ENCODE measurements around the gene TCERG1. TPM values are rescaled to one million over a fixed set of nuclear protein-coding genes. Genes with fewer than 3 reads are reported as not detected.

The TCERG1 gene
- total and polyA plus RNA-seq, 2 donors = 25.3 to 145 TPM

GRCh38 chr5:146474065-146474464 lies 26.9 kb downstream of the TCERG1 start:
- H3K36me3 ChIP-seq (ENCODE audit: insufficient read depth) = peaks cover 4% of the 10 kb centered on the region
- H3K4me3 ChIP-seq (ENCODE audit: low read depth, low read length) = no peak overlapping the region
- WGBS = 97% methylated on average over 1 of the region's 1 CpG

GRCh38 chr5:146475190-146475780 lies 28.2 kb downstream of the TCERG1 start:
- Histone ChIP-seq H3K36me3 (ENCODE audit: insufficient read depth) (peaks cover 3% of the 10 kb centered on the region), H3K27ac (ENCODE audit: low read depth) (no peak overlapping the region), H3K4me1 (ENCODE audit: insufficient read depth) (peaks cover 1% of the 10 kb centered on the region), H3K4me3 (ENCODE audit: low read depth, low read length) (no peak overlapping the region)
- DNase-seq (ENCODE audit: extremely low spot score) = no peak
- 79% methylated on average over 4 of the region's 4 CpGs for WGBS

More at GRCh38 chr5:146474065-146474464, 26.9 kb downstream of the TCERG1 start:
- Histone ChIP-seq H3K27ac (ENCODE audit: low read depth) (no peak overlapping the region), H3K4me1 (ENCODE audit: insufficient read depth) (peaks cover 1% of the 10 kb centered on the region)
- DNase-seq (ENCODE audit: extremely low spot score) = no peak

- no peak for DNase-seq (ENCODE audit: extremely low spot score)
- Histone ChIP-seq H3K27ac (ENCODE audit: low read depth) (no peak overlapping the region), H3K4me3 (ENCODE audit: low read depth, low read length) (no peak overlapping the region), H3K36me3 (ENCODE audit: insufficient read depth) (peaks cover 3% of the 10 kb centered on the region), H3K4me1 (ENCODE audit: insufficient read depth) (peaks cover 1% of the 10 kb centered on the region)
- 84% methylated on average over 1 of the region's 1 CpG for WGBS
Observed at GRCh38 chr5:146475906-146476305, 28.8 kb downstream of the TCERG1 start.

GRCh38 chr5:146482775-146483174 lies 35.6 kb downstream of the TCERG1 start:
- Histone ChIP-seq H3K27ac (ENCODE audit: low read depth) (no peak overlapping the region), H3K4me3 (ENCODE audit: low read depth, low read length) (no peak overlapping the region), H3K36me3 (ENCODE audit: insufficient read depth) (no peaks in the 10 kb centered on the region), H3K4me1 (ENCODE audit: insufficient read depth) (no peaks in the 10 kb centered on the region)
- 79% methylated on average over 2 of the region's 2 CpGs for WGBS
- no peak for DNase-seq (ENCODE audit: extremely low spot score)

GRCh38 chr5:146484714-146485391 lies 37.7 kb downstream of the TCERG1 start:
- no peak overlapping the region for H3K4me3 ChIP-seq (ENCODE audit: low read depth, low read length)
- no peaks in the 10 kb centered on the region for H3K4me1 ChIP-seq (ENCODE audit: insufficient read depth)
- H3K27ac ChIP-seq (ENCODE audit: low read depth) = no peak overlapping the region
- no peaks in the 10 kb centered on the region for H3K36me3 ChIP-seq (ENCODE audit: insufficient read depth)
- DNase-seq (ENCODE audit: extremely low spot score) = no peak

GRCh38 chr5:146490089-146490843 lies 43.1 kb downstream of the TCERG1 start:
- Histone ChIP-seq H3K4me1 (ENCODE audit: insufficient read depth) (no peaks in the 10 kb centered on the region), H3K4me3 (ENCODE audit: low read depth, low read length) (no peak overlapping the region), H3K36me3 (ENCODE audit: insufficient read depth) (peaks cover 2% of the 10 kb centered on the region), H3K27ac (ENCODE audit: low read depth) (no peak overlapping the region)
- WGBS = 70% methylated on average over 3 of the region's 3 CpGs
- no peak for DNase-seq (ENCODE audit: extremely low spot score)

GRCh38 chr5:146494656-146495055 lies 47.5 kb downstream of the TCERG1 start:
- H3K36me3 ChIP-seq (ENCODE audit: insufficient read depth) = peaks cover 6% of the 10 kb centered on the region
- no peaks in the 10 kb centered on the region for H3K4me1 ChIP-seq (ENCODE audit: insufficient read depth)
- DNase-seq (ENCODE audit: extremely low spot score) = no peak
- 84% methylated on average over 2 of the region's 2 CpGs for WGBS
- H3K4me3 ChIP-seq (ENCODE audit: low read depth, low read length) = no peak overlapping the region
- H3K27ac ChIP-seq (ENCODE audit: low read depth) = no peak overlapping the region

GRCh38 chr5:146499680-146500079 lies 52.5 kb downstream of the TCERG1 start:
- Histone ChIP-seq H3K4me1 (ENCODE audit: insufficient read depth) (no peaks in the 10 kb centered on the region), H3K27ac (ENCODE audit: low read depth) (no peak overlapping the region), H3K36me3 (ENCODE audit: insufficient read depth) (peaks cover 9% of the 10 kb centered on the region), H3K4me3 (ENCODE audit: low read depth, low read length) (no peak overlapping the region)
- 97% methylated on average over 4 of the region's 4 CpGs for WGBS
- DNase-seq (ENCODE audit: extremely low spot score) = no peak

GRCh38 chr5:146507428-146507827 lies 60.3 kb downstream of the TCERG1 start:
- Histone ChIP-seq H3K4me3 (ENCODE audit: low read depth, low read length) (no peak overlapping the region), H3K4me1 (ENCODE audit: insufficient read depth) (no peaks in the 10 kb centered on the region), H3K36me3 (ENCODE audit: insufficient read depth) (peaks cover 13% of the 10 kb centered on the region), H3K27ac (ENCODE audit: low read depth) (no peak overlapping the region)
- 96% methylated on average over 5 of the region's 5 CpGs for WGBS
- no peak for DNase-seq (ENCODE audit: extremely low spot score)

GRCh38 chr5:146510559-146511125 lies 63.5 kb downstream of the TCERG1 start:
- 92% methylated on average over 9 of the region's 9 CpGs for WGBS
- Histone ChIP-seq H3K27ac (ENCODE audit: low read depth) (no peak overlapping the region), H3K36me3 (ENCODE audit: insufficient read depth) (peaks cover 6% of the 10 kb centered on the region)

GRCh38 chr5:146513462-146513861 lies 66.3 kb downstream of the TCERG1 start:
- Histone ChIP-seq H3K4me1 (ENCODE audit: insufficient read depth) (no peaks in the 10 kb centered on the region), H3K4me3 (ENCODE audit: low read depth, low read length) (no peak overlapping the region), H3K36me3 (ENCODE audit: insufficient read depth) (no peaks in the 10 kb centered on the region), H3K27ac (ENCODE audit: low read depth) (no peak overlapping the region)
- WGBS = 81% methylated on average over 2 of the region's 2 CpGs
- no peak for DNase-seq (ENCODE audit: extremely low spot score)

More at GRCh38 chr5:146510559-146511125, 63.5 kb downstream of the TCERG1 start:
- Histone ChIP-seq H3K4me1 (ENCODE audit: insufficient read depth) (no peaks in the 10 kb centered on the region), H3K4me3 (ENCODE audit: low read depth, low read length) (no peak overlapping the region)
- DNase-seq (ENCODE audit: extremely low spot score) = no peak

GRCh38 chr5:146514575-146514974 lies 67.4 kb downstream of the TCERG1 start:
- Histone ChIP-seq H3K4me1 (ENCODE audit: insufficient read depth) (no peaks in the 10 kb centered on the region), H3K27ac (ENCODE audit: low read depth) (no peak overlapping the region), H3K36me3 (ENCODE audit: insufficient read depth) (no peaks in the 10 kb centered on the region), H3K4me3 (ENCODE audit: low read depth, low read length) (no peak overlapping the region)
- no peak for DNase-seq (ENCODE audit: extremely low spot score)
- WGBS = 85% methylated on average over 1 of the region's 1 CpG

GRCh38 chr5:146515473-146516150 lies 68.5 kb downstream of the TCERG1 start:
- no peaks in the 10 kb centered on the region for H3K4me1 ChIP-seq (ENCODE audit: insufficient read depth)
- 81% methylated on average over 10 of the region's 10 CpGs for WGBS
- H3K27ac ChIP-seq (ENCODE audit: low read depth) = no peak overlapping the region
- DNase-seq (ENCODE audit: extremely low spot score) = no peak
- no peak overlapping the region for H3K4me3 ChIP-seq (ENCODE audit: low read depth, low read length)
- no peaks in the 10 kb centered on the region for H3K36me3 ChIP-seq (ENCODE audit: insufficient read depth)
